Measurements from ENCODE around the gene DNMBP. TPM values are rescaled to one million over a fixed set of nuclear protein-coding genes. Genes with fewer than 3 reads are reported as not detected.
"Not testable (repeated sequence)": the region's sequence is repeated elsewhere in the genome, so short reads cannot be mapped to it uniquely, and the experiment has no call there.

Gene DNMBP
- total RNA-seq, 2 donors from 2014 or later, result 13.1 to 15.5 TPM

GRCh38 chr10:99965700-99966099, 44.0 kb downstream of the DNMBP start:
- no peak for DNase-seq (ENCODE audit: low spot score)
- intact Hi-C loops (cut with DNase I), result no loop called here

- no peak for DNase-seq (ENCODE audit: low spot score)
- intact Hi-C loops (cut with DNase I), result no loop called here
Observed at GRCh38 chr10:99964791-99965190, 45.0 kb downstream of the DNMBP start.

- not testable (repeated sequence) for DNase-seq (ENCODE audit: low spot score)
Observed at GRCh38 chr10:99963467-99964165, 46.1 kb downstream of the DNMBP start.

GRCh38 chr10:99958806-99959205, 50.9 kb downstream of the DNMBP start:
- no peak for DNase-seq (ENCODE audit: low spot score)
- intact Hi-C loops (cut with DNase I), result no loop called here

More at GRCh38 chr10:99963467-99964165, 46.1 kb downstream of the DNMBP start:
- intact Hi-C loops (cut with DNase I), result not testable (repeated sequence)

GRCh38 chr10:99958302-99958701, 51.4 kb downstream of the DNMBP start:
- DNase-seq (ENCODE audit: low spot score), result no peak
- intact Hi-C loops (cut with DNase I), result no loop called here

GRCh38 chr10:99953510-99953909, 56.2 kb downstream of the DNMBP start:
- intact Hi-C loops (cut with DNase I), result not testable (repeated sequence)

GRCh38 chr10:99952799-99953198, 56.9 kb downstream of the DNMBP start:
- intact Hi-C loops (cut with DNase I), result no loop called here

More at GRCh38 chr10:99953510-99953909, 56.2 kb downstream of the DNMBP start:
- DNase-seq (ENCODE audit: low spot score), result not testable (repeated sequence)

GRCh38 chr10:99946051-99946450, 63.7 kb downstream of the DNMBP start:
- DNase-seq (ENCODE audit: low spot score); intact Hi-C loops (cut with DNase I): not testable (repeated sequence)

More at GRCh38 chr10:99952799-99953198, 56.9 kb downstream of the DNMBP start:
- no peak for DNase-seq (ENCODE audit: low spot score)

- intact Hi-C loops (cut with DNase I), result no loop called here
- DNase-seq (ENCODE audit: low spot score), result no peak
Observed at GRCh38 chr10:99945263-99945662, 64.5 kb downstream of the DNMBP start.

GRCh38 chr10:99944860-99945259, 64.9 kb downstream of the DNMBP start:
- intact Hi-C loops (cut with DNase I), result no loop called here
- no peak for DNase-seq (ENCODE audit: low spot score)

GRCh38 chr10:99943908-99944307, 65.8 kb downstream of the DNMBP start:
- no peak for DNase-seq (ENCODE audit: low spot score)
- intact Hi-C loops (cut with DNase I), result no loop called here

GRCh38 chr10:99941942-99942820, 67.6 kb downstream of the DNMBP start:
- no peak for DNase-seq (ENCODE audit: low spot score)
- intact Hi-C loops (cut with DNase I), result no loop called here

GRCh38 chr10:99938563-99938962, 71.2 kb downstream of the DNMBP start:
- intact Hi-C loops (cut with DNase I), result no loop called here
- DNase-seq (ENCODE audit: low spot score), result no peak

GRCh38 chr10:99937630-99938029, 72.1 kb downstream of the DNMBP start:
- DNase-seq (ENCODE audit: low spot score), result no peak
- intact Hi-C loops (cut with DNase I), result no loop called here

GRCh38 chr10:99932203-99932957, 77.4 kb downstream of the DNMBP start:
- intact Hi-C loops (cut with DNase I); DNase-seq (ENCODE audit: low spot score): not testable (repeated sequence)

GRCh38 chr10:99930731-99931550, 78.8 kb downstream of the DNMBP start:
- intact Hi-C loops (cut with DNase I), result no loop called here
- no peak for DNase-seq (ENCODE audit: low spot score)

- no peak for DNase-seq (ENCODE audit: low spot score)
- intact Hi-C loops (cut with DNase I), result no loop called here
Observed at GRCh38 chr10:99929360-99929759, 80.4 kb downstream of the DNMBP start.

- no peak for DNase-seq (ENCODE audit: low spot score)
- intact Hi-C loops (cut with DNase I), result no loop called here
Observed at GRCh38 chr10:99927721-99928280, 81.9 kb downstream of the DNMBP start.

Measured in posterior vena cava (tissue), 2 donors.